Fibroblast of the aortic adventitia (primary cell): ENCODE results near the gene SLC1A7. TPM values are rescaled to one million over a fixed set of nuclear protein-coding genes. Genes with fewer than 3 reads are reported as not detected.

Experiments used
- DNase-seq: peaks from one replicate; pipeline ENCODE4 v3.0.0-alpha.2; 2010; ENCODE audit warnings: low read depth
- H3K4me3 ChIP-seq: 2 replicates; pipeline ENCODE4 v1.5.1; 2011; ENCODE audit warnings: low read depth, mild to moderate bottlenecking, control low read depth, low read length, moderate library complexity
- CTCF ChIP-seq: IDR thresholded peaks from 2 replicates; pipeline ENCODE4 v1.5.1; 2011; ENCODE audit warnings: mild to moderate bottlenecking, low read length, control low read depth, inconsistent platforms; ENCODE audit not compliant: insufficient read depth
- total RNA-seq: library from RNA; depleted of rRNA; stranded (reverse); fragments of >200 nt; gene quantifications from 2 replicates; pipeline ENCODE4 v1.2.3, GENCODE V29; 2012; ENCODE audit warnings: low replicate concordance

Gene SLC1A7
- total RNA-seq, 1 donor: 3.8 TPM

GRCh38 chr1:53077599-53077965 lies 64.9 kb downstream of the SLC1A7 start:
- no peak for DNase-seq
- H3K4me3 ChIP-seq: no peak overlapping the region
- TF ChIP-seq CTCF: no peak

- no peak for DNase-seq
- TF ChIP-seq CTCF: no peak
- no peak overlapping the region for H3K4me3 ChIP-seq
Measured at GRCh38 chr1:53076721-53077598, 65.5 kb downstream of the SLC1A7 start.

DNA sequence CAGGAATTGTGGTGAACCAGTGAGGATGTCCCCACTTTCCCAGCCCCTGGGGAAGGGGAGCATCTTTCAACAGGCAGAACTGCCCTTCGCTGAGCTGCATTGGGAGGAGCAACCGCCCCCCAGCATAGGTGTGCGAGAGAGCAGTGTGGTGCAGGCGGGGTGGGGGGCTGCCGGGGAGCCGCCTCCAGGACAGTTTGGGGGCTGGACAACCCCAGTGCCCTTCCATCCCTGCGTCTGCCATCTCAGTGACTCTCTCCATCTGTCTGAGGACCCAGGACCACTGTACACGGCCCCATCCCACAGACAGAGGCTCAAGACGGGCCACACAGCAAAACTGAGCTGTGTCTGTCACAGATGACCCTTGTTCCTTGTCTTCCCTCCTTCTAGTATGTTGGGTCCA lies 66.3 kb downstream of the SLC1A7 start:
- DNase-seq: no peak
- H3K4me3 ChIP-seq: no peak overlapping the region
- no peak for TF ChIP-seq CTCF

- H3K4me3 ChIP-seq: no peak overlapping the region
- TF ChIP-seq CTCF: no peak
Measured at GRCh38 chr1:53075761-53076163, 66.7 kb downstream of the SLC1A7 start.

DNA sequence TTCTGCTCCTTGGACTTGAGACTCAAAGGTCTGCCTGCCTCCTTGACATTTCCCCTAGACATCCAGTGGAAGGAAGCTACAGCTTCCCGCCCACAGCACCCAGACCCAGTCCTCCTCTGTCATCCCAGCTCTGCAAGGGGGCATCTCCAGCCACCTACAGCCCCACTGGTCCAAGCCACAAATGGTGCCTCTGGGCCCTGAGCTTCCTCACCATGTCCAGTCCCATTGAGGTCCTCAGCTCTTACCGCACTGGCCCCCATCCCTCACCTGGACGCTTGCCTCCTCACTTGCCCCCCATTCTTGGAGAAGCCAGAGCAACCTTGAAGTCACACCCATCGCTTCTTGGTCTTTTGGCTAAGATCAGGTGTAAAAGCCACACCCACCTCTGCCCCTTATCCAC lies 67.2 kb downstream of the SLC1A7 start:
- H3K4me3 ChIP-seq: no peak overlapping the region
- TF ChIP-seq CTCF: no peak
- no peak for DNase-seq

More at GRCh38 chr1:53075761-53076163, 66.7 kb downstream of the SLC1A7 start:
- DNase-seq: no peak

DNA sequence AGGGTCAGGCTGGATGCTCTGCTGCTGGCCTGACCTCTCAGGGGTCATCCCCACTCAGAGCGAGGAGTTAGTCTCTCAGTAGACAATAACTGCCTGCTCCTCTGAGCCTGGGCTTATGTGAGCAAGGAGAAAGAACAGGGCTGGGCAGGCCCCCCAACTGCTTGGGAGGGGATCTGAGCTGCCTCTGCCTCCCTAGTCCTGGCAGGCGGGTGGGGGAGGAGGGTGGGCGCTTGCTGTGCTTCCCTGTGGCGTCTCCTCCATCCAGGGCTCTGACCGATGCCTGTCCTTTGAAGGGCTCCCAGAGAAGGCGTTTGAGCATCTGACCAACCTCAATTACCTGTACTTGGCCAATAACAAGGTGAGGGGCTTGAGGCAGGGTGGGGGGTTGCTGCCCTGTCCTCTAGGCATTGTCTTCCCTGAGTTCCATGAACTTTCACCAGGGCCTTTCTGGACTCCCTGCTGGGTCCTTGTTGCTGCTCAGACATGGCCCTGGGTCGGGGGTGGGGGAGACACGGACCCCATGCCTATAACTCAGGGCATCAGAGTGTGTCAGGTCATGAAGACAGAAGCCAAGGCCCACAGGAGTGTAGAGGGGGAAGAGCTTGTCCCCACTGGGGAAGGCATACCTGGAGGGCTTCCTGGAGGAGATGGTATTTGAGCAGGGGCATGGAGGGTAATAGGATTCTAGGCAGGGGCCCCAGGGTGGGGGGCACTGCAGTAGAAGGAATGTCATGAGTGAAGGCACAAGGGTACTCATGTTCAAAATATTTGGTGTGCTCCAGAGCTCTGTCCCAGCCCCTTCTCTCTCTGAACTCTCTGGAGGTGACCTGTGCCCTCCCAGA lies 67.9 kb downstream of the SLC1A7 start:
- no peak for TF ChIP-seq CTCF
- H3K4me3 ChIP-seq: no peak overlapping the region
- no peak for DNase-seq
